ENCODE results near the gene DIPK1C. TPM values are rescaled to one million over a fixed set of nuclear protein-coding genes. Genes with fewer than 3 reads are reported as not detected.

Gene DIPK1C
- total RNA-seq, 4 donors from 2014 or later, result 0.13 to 0.42 TPM; not detected in 2

DNA sequence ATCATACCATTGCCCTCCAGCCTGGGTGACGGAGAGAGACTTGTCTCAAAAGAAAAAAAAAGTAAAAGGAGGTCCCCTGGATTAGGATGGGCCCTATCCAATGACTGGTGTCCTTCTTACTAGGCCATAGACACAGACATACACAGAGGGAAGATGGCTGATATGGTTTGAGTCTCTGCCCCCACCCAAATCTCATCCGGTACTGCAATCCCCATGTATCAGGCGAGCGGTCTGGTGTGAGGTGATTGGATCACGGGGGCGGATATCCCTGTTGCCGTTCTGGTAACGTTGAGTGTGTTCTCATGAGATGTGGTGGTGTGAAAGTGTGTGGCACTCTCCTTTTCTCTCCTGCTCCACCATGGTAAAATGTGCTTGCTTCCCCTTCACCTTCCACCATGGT lies 31.2 kb upstream of the DIPK1C start:
- no peaks in the 10 kb centered on the region for H3K27me3 ChIP-seq
- H3K9me3 ChIP-seq, result peaks cover 0 to 9% (median 0%) of the 10 kb centered on the region in 3 donors
- TF ChIP-seq EP300 (IDR thresholded peaks at IDR 0.05), result no peak
- no peak for TF ChIP-seq POLR2AphosphoS5 (IDR thresholded peaks at IDR 0.05)
- TF ChIP-seq, protein P1, sequence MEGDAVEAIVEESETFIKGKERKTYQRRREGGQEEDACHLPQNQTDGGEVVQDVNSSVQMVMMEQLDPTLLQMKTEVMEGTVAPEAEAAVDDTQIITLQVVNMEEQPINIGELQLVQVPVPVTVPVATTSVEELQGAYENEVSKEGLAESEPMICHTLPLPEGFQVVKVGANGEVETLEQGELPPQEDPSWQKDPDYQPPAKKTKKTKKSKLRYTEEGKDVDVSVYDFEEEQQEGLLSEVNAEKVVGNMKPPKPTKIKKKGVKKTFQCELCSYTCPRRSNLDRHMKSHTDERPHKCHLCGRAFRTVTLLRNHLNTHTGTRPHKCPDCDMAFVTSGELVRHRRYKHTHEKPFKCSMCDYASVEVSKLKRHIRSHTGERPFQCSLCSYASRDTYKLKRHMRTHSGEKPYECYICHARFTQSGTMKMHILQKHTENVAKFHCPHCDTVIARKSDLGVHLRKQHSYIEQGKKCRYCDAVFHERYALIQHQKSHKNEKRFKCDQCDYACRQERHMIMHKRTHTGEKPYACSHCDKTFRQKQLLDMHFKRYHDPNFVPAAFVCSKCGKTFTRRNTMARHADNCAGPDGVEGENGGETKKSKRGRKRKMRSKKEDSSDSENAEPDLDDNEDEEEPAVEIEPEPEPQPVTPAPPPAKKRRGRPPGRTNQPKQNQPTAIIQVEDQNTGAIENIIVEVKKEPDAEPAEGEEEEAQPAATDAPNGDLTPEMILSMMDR (IDR thresholded peaks at IDR 0.05), result no peak
- TF ChIP-seq POLR2A (IDR thresholded peaks at IDR 0.05), result no peak
- no peak for ATAC-seq
- peaks cover 4 to 23% (median 5%) of the 10 kb centered on the region in 3 donors for H3K4me1 ChIP-seq
- WGBS, 2 donors (ENCODE audit: low coverage in 1 of 2), result 98 to 100% methylated on average over 1 to 8 of the region's 8 CpGs
- no peak overlapping the region for H3K4me3 ChIP-seq
- no peaks in the 10 kb centered on the region for H3K36me3 ChIP-seq
- no peak overlapping the region for H3K27ac ChIP-seq

- Histone ChIP-seq H3K4me1 (peaks cover 4 to 23% (median 5%) of the 10 kb centered on the region in 3 donors), H3K9me3 (no peaks in the 10 kb centered on the region), H3K36me3 (no peaks in the 10 kb centered on the region), H3K27me3 (no peaks in the 10 kb centered on the region), H3K4me3 (no peak overlapping the region), H3K27ac (peak overlapping the region in 3 of 4 donors; percentile 29 to 35 (median 35))
- 69% methylated on average over 13 of the region's 15 CpGs; no CpG with 5 or more reads in 1 of the 2 donors for WGBS, 2 donors (ENCODE audit: low coverage in 1 of 2)
- TF ChIP-seq POLR2A (IDR thresholded peaks at IDR 0.05) (no peak), POLR2AphosphoS5 (IDR thresholded peaks at IDR 0.05) (no peak), EP300 (IDR thresholded peaks at IDR 0.05) (no peak)
- TF ChIP-seq, protein P1 (IDR thresholded peaks at IDR 0.05), result no peak
- ATAC-seq, result no peak
These were observed 29.2 kb upstream of the DIPK1C start for GRCh38 chr18:74486119-74486849.

DNA sequence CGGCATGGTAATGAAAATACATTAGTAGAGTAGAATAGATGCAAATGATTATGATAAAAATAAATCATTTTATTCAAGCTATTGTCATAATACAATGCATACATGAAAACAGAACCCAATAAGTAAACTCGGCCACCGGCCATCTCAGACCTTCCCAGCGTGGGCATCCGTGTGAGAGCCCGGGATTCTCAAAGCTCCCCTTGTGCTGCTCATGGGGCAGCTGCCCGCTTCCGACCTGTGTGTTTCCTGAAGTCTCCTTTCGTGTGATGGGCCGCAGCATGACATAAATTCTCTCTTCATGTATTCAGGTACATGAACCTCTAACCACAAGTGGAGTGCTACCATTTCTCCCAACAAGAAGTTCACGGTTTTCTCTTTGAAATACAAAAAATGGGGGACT lies 25.6 kb upstream of the DIPK1C start:
- Histone ChIP-seq H3K4me1 (peaks cover 4 to 23% (median 5%) of the 10 kb centered on the region in 3 donors), H3K9me3 (no peaks in the 10 kb centered on the region), H3K4me3 (no peak overlapping the region), H3K36me3 (no peaks in the 10 kb centered on the region), H3K27ac (no peak overlapping the region), H3K27me3 (no peaks in the 10 kb centered on the region)
- no peak for TF ChIP-seq POLR2AphosphoS5 (IDR thresholded peaks at IDR 0.05)
- no peak for TF ChIP-seq EP300 (IDR thresholded peaks at IDR 0.05)
- TF ChIP-seq POLR2A (IDR thresholded peaks at IDR 0.05), result no peak
- TF ChIP-seq, protein P1 (IDR thresholded peaks at IDR 0.05), result no peak
- WGBS, 2 donors (ENCODE audit: low coverage in 1 of 2), result 87 to 92% methylated on average over 10 to 11 of the region's 11 CpGs
- ATAC-seq, result no peak

- no peak for ATAC-seq
- Histone ChIP-seq H3K36me3 (no peaks in the 10 kb centered on the region), H3K4me1 (peaks cover 0 to 7% (median 0%) of the 10 kb centered on the region in 3 donors), H3K4me3 (no peak overlapping the region), H3K27ac (no peak overlapping the region), H3K9me3 (no peaks in the 10 kb centered on the region), H3K27me3 (no peaks in the 10 kb centered on the region)
- TF ChIP-seq POLR2AphosphoS5 (IDR thresholded peaks at IDR 0.05) (no peak), EP300 (IDR thresholded peaks at IDR 0.05) (no peak), POLR2A (IDR thresholded peaks at IDR 0.05) (no peak)
- TF ChIP-seq, protein P1 (IDR thresholded peaks at IDR 0.05), result no peak
- whole genome bisulfite sequencing, 2 donors (ENCODE audit: low coverage in 1 of 2), result 78 to 80% methylated on average over 4 to 6 of the region's 7 CpGs
These were observed 23.1 kb upstream of the DIPK1C start for GRCh38 chr18:74480149-74480651.

Data from gastroesophageal sphincter (tissue), 4 donors.